Measurements from ENCODE around the gene AFG3L2. TPM values are rescaled to one million over a fixed set of nuclear protein-coding genes. Genes with fewer than 3 reads are reported as not detected.

The AFG3L2 gene
- total and polyA plus RNA-seq, 4 experiments from 2014 or later, result 27.8 to 34.6 (median 32.2) TPM

Other genes with a start within 250 kb of the AFG3L2 start
- gene CIDEA, start 122.9 kb downstream of the AFG3L2 start, total RNA-seq, result not detected
- not detected for gene CIDEA, start 122.9 kb downstream of the AFG3L2 start, polyA plus RNA-seq
- gene TUBB6, start 69.0 kb downstream of the AFG3L2 start, total RNA-seq, result 1 to 10 TPM in 1 of 2 experiments, under 1 TPM in 1; 0.96 to 1.9 TPM
- gene TUBB6, start 69.0 kb downstream of the AFG3L2 start, polyA plus RNA-seq, result 1 to 10 TPM; 1.3 to 3.2 TPM
- gene PRELID3A, start 30.7 kb upstream of the AFG3L2 start, total RNA-seq, result 1 to 10 TPM in 1 of 2 experiments, under 1 TPM in 1; 0.81 to 1.1 TPM
- not detected for gene PRELID3A, start 30.7 kb upstream of the AFG3L2 start, polyA plus RNA-seq